Measurements from ENCODE around the gene GRID1.
A peak's percentile ranks its signal among the peaks of the same experiment; 100 is the strongest.

GRID1 gene

GRCh38 chr10:86368987-86369386 lies 2.4 kb upstream of the GRID1 start:
- Mint-ChIP-seq H3K36me3 (ENCODE audit: low read depth) (no peaks in the 10 kb centered on the region), H3K4me3 (peak overlapping the region; percentile 40 to 84 (median 47)), H3K9me3 (no peaks in the 10 kb centered on the region), H3K27me3 (ENCODE audit: low read depth) (peaks cover 82% of the 10 kb centered on the region), H3K27ac (no peak overlapping the region), H3K4me1 (peaks cover 11% of the 10 kb centered on the region)
- no peak for TF ChIP-seq CTCF (IDR thresholded peaks at IDR 0.05; ENCODE audit: unreplicated experiment in 3 of 3)

- H3K4me1 Mint-ChIP-seq: peaks cover 12% of the 10 kb centered on the region
- no peaks in the 10 kb centered on the region for H3K36me3 Mint-ChIP-seq (ENCODE audit: low read depth)
- peak overlapping the region; percentile 66 to 84 (median 84) for H3K4me3 Mint-ChIP-seq
- H3K27ac Mint-ChIP-seq: no peak overlapping the region
- H3K27me3 Mint-ChIP-seq (ENCODE audit: low read depth): peaks cover 86% of the 10 kb centered on the region
- no peaks in the 10 kb centered on the region for H3K9me3 Mint-ChIP-seq
- no peak for TF ChIP-seq CTCF (IDR thresholded peaks at IDR 0.05; ENCODE audit: unreplicated experiment in 3 of 3)
These were observed 1.5 kb upstream of the GRID1 start for GRCh38 chr10:86368046-86368445.

- H3K27ac Mint-ChIP-seq: no peak overlapping the region
- TF ChIP-seq CTCF (IDR thresholded peaks at IDR 0.05; ENCODE audit: unreplicated experiment in 3 of 3): no peak
- H3K27me3 Mint-ChIP-seq (ENCODE audit: low read depth): peaks cover 87% of the 10 kb centered on the region
- peak overlapping the region; percentile 21 to 84 (median 84) for H3K4me3 Mint-ChIP-seq
- no peaks in the 10 kb centered on the region for H3K36me3 Mint-ChIP-seq (ENCODE audit: low read depth)
- no peaks in the 10 kb centered on the region for H3K9me3 Mint-ChIP-seq
- H3K4me1 Mint-ChIP-seq: peaks cover 12% of the 10 kb centered on the region
These were observed 757 bp upstream of the GRID1 start for GRCh38 chr10:86367152-86367951.

- H3K27me3 Mint-ChIP-seq (ENCODE audit: low read depth): peaks cover 87% of the 10 kb centered on the region
- H3K4me1 Mint-ChIP-seq: peaks cover 12% of the 10 kb centered on the region
- H3K36me3 Mint-ChIP-seq (ENCODE audit: low read depth): no peaks in the 10 kb centered on the region
- peak overlapping the region in 1 of 3 experiments; percentile 21 for H3K4me3 Mint-ChIP-seq
- no peaks in the 10 kb centered on the region for H3K9me3 Mint-ChIP-seq
- no peak overlapping the region for H3K27ac Mint-ChIP-seq
- no peak for TF ChIP-seq CTCF (IDR thresholded peaks at IDR 0.05; ENCODE audit: unreplicated experiment in 3 of 3)
These were observed 232 bp upstream of the GRID1 start for GRCh38 chr10:86366902-86367151.

GRCh38 chr10:86365346-86366032 lies 1.1 kb downstream of the GRID1 start:
- Mint-ChIP-seq H3K27ac (peak overlapping the region in 1 of 3 experiments; percentile 5), H3K36me3 (ENCODE audit: low read depth) (no peaks in the 10 kb centered on the region), H3K4me1 (peaks cover 12% of the 10 kb centered on the region), H3K9me3 (no peaks in the 10 kb centered on the region), H3K27me3 (ENCODE audit: low read depth) (peaks cover 87% of the 10 kb centered on the region), H3K4me3 (peak overlapping the region; percentile 75 to 94 (median 84))
- no peak for TF ChIP-seq CTCF (IDR thresholded peaks at IDR 0.05; ENCODE audit: unreplicated experiment in 3 of 3)

Data from nephron (organoid).